SK-N-SH (cell line): Measurements from ENCODE around the gene BUB3.

Experiments
- TAF1 ChIP-seq: IDR thresholded peaks from 2 replicates; pipeline ENCODE4 v1.6.1; 2012; ENCODE audit warnings: low read depth, mild to moderate bottlenecking, low read length, moderate library complexity, borderline replicate concordance
- TF ChIP-seq, protein P1 (sequence below): fragments of 200-600 bp; sonication (generic); IDR thresholded peaks from 2 replicates; pipeline ENCODE4 v1.6.1; 2017; ENCODE audit warnings: antibody characterized with exemption, mild to moderate bottlenecking, moderate library complexity

DNA sequence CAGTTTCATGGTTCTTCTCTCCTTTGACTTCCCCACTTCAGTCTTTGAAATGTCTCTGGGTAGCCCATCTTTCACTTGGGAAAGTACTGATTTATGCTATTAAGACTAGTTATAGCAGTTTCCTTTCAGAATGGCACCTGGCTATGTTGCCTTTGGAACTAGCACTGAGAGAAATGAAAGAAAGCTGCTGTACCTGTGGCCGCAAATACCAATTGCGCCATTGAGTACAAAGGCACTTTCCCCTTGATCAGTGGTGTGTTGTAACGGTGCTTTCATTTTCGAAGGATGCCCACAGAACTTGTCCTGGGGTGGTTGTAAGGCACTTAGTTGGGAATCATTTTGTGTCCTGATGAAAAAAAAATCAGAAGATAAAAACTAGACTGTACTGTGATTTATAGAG, 16.8 kb downstream of the BUB3 start:
- TF ChIP-seq, protein P1, sequence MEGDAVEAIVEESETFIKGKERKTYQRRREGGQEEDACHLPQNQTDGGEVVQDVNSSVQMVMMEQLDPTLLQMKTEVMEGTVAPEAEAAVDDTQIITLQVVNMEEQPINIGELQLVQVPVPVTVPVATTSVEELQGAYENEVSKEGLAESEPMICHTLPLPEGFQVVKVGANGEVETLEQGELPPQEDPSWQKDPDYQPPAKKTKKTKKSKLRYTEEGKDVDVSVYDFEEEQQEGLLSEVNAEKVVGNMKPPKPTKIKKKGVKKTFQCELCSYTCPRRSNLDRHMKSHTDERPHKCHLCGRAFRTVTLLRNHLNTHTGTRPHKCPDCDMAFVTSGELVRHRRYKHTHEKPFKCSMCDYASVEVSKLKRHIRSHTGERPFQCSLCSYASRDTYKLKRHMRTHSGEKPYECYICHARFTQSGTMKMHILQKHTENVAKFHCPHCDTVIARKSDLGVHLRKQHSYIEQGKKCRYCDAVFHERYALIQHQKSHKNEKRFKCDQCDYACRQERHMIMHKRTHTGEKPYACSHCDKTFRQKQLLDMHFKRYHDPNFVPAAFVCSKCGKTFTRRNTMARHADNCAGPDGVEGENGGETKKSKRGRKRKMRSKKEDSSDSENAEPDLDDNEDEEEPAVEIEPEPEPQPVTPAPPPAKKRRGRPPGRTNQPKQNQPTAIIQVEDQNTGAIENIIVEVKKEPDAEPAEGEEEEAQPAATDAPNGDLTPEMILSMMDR: no peak
- no peak for TF ChIP-seq TAF1
